ENCODE results near the gene PCDH9.
"Not testable (repeated sequence)": the region's sequence is repeated elsewhere in the genome, so short reads cannot be mapped to it uniquely, and the experiment has no call there.

Gene PCDH9

GRCh38 chr13:66807251-66807650, 422.9 kb downstream of the PCDH9 start:
- Mint-ChIP-seq H3K27ac (no peak overlapping the region), H3K4me3 (no peak overlapping the region), H3K27me3 (no peaks in the 10 kb centered on the region), H3K4me1 (no peaks in the 10 kb centered on the region), H3K36me3 (no peaks in the 10 kb centered on the region), H3K9me3 (peaks cover 3% of the 10 kb centered on the region)
- no peak for DNase-seq (ENCODE audit: low spot score in 2 of 2)
- no peak for ATAC-seq (ENCODE audit: low read depth)

- H3K36me3 Mint-ChIP-seq = no peaks in the 10 kb centered on the region
- H3K27ac Mint-ChIP-seq = no peak overlapping the region
- H3K4me1 Mint-ChIP-seq = no peaks in the 10 kb centered on the region
- DNase-seq (ENCODE audit: low spot score in 2 of 2) (no peak), ATAC-seq (ENCODE audit: low read depth) (no peak)
- no peaks in the 10 kb centered on the region for H3K27me3 Mint-ChIP-seq
- no peaks in the 10 kb centered on the region for H3K9me3 Mint-ChIP-seq
- H3K4me3 Mint-ChIP-seq = no peak overlapping the region
Observed at GRCh38 chr13:66805657-66806056, 424.5 kb downstream of the PCDH9 start.

- DNase-seq (ENCODE audit: low spot score in 2 of 2) (no peak), ATAC-seq (ENCODE audit: low read depth) (no peak)
- Mint-ChIP-seq H3K4me3 (no peak overlapping the region), H3K27ac (no peak overlapping the region), H3K36me3 (no peaks in the 10 kb centered on the region), H3K27me3 (no peaks in the 10 kb centered on the region), H3K4me1 (no peaks in the 10 kb centered on the region), H3K9me3 (peaks cover 2% of the 10 kb centered on the region)
Observed at GRCh38 chr13:66803808-66804456, 426.2 kb downstream of the PCDH9 start.

- H3K27me3 Mint-ChIP-seq = no peaks in the 10 kb centered on the region
- no peaks in the 10 kb centered on the region for H3K36me3 Mint-ChIP-seq
Observed at GRCh38 chr13:66803013-66803807, 426.9 kb downstream of the PCDH9 start.

GRCh38 chr13:66795636-66796035, 434.5 kb downstream of the PCDH9 start:
- peaks cover 2% of the 10 kb centered on the region for H3K4me1 Mint-ChIP-seq
- H3K9me3 Mint-ChIP-seq = peaks cover 2% of the 10 kb centered on the region
- no peaks in the 10 kb centered on the region for H3K27me3 Mint-ChIP-seq
- ATAC-seq (ENCODE audit: low read depth) (no peak), DNase-seq (ENCODE audit: low spot score in 2 of 2) (no peak)
- no peak overlapping the region for H3K27ac Mint-ChIP-seq
- no peaks in the 10 kb centered on the region for H3K36me3 Mint-ChIP-seq
- no peak overlapping the region for H3K4me3 Mint-ChIP-seq

More at GRCh38 chr13:66803013-66803807, 426.9 kb downstream of the PCDH9 start:
- Mint-ChIP-seq H3K27ac (no peak overlapping the region), H3K9me3 (peaks cover 2% of the 10 kb centered on the region), H3K4me3 (no peak overlapping the region), H3K4me1 (no peaks in the 10 kb centered on the region)
- ATAC-seq (ENCODE audit: low read depth) = no peak
- DNase-seq (ENCODE audit: low spot score in 2 of 2) = no peak

GRCh38 chr13:66794340-66795031, 435.6 kb downstream of the PCDH9 start:
- peak overlapping the region; percentile 32 for H3K27ac Mint-ChIP-seq

GRCh38 chr13:66790861-66791260, 439.3 kb downstream of the PCDH9 start:
- ATAC-seq (ENCODE audit: low read depth) (no peak), DNase-seq (ENCODE audit: low spot score in 2 of 2) (no peak)
- Mint-ChIP-seq H3K27ac (no peak overlapping the region), H3K27me3 (no peaks in the 10 kb centered on the region), H3K4me1 (peaks cover 2% of the 10 kb centered on the region), H3K4me3 (no peak overlapping the region), H3K36me3 (no peaks in the 10 kb centered on the region), H3K9me3 (no peaks in the 10 kb centered on the region)

More at GRCh38 chr13:66794340-66795031, 435.6 kb downstream of the PCDH9 start:
- Mint-ChIP-seq H3K4me3 (peak overlapping the region; percentile 22), H3K36me3 (no peaks in the 10 kb centered on the region), H3K4me1 (peaks cover 2% of the 10 kb centered on the region), H3K27me3 (no peaks in the 10 kb centered on the region), H3K9me3 (no peaks in the 10 kb centered on the region)
- ATAC-seq (ENCODE audit: low read depth) (peak; percentile 61), DNase-seq (ENCODE audit: low spot score in 2 of 2) (peak in 1 of 2 donors; percentile 8)

GRCh38 chr13:66781241-66781640, 448.9 kb downstream of the PCDH9 start:
- Mint-ChIP-seq H3K4me1 (no peaks in the 10 kb centered on the region), H3K27me3 (no peaks in the 10 kb centered on the region), H3K9me3 (peaks cover 2% of the 10 kb centered on the region), H3K4me3 (no peak overlapping the region), H3K27ac (no peak overlapping the region), H3K36me3 (no peaks in the 10 kb centered on the region)
- no peak for DNase-seq (ENCODE audit: low spot score in 2 of 2)
- ATAC-seq (ENCODE audit: low read depth) = no peak

GRCh38 chr13:66780814-66781213, 449.3 kb downstream of the PCDH9 start:
- H3K4me3 Mint-ChIP-seq = no peak overlapping the region
- DNase-seq (ENCODE audit: low spot score in 2 of 2) (no peak), ATAC-seq (ENCODE audit: low read depth) (no peak)
- H3K9me3 Mint-ChIP-seq = peaks cover 2% of the 10 kb centered on the region
- H3K4me1 Mint-ChIP-seq = no peaks in the 10 kb centered on the region
- no peak overlapping the region for H3K27ac Mint-ChIP-seq
- no peaks in the 10 kb centered on the region for H3K36me3 Mint-ChIP-seq
- no peaks in the 10 kb centered on the region for H3K27me3 Mint-ChIP-seq

- H3K27me3 Mint-ChIP-seq = no peaks in the 10 kb centered on the region
- no peak for ATAC-seq (ENCODE audit: low read depth)
- no peaks in the 10 kb centered on the region for H3K36me3 Mint-ChIP-seq
- peaks cover 2% of the 10 kb centered on the region for H3K9me3 Mint-ChIP-seq
- DNase-seq (ENCODE audit: low spot score in 2 of 2) = no peak
- H3K4me3 Mint-ChIP-seq = no peak overlapping the region
- no peak overlapping the region for H3K27ac Mint-ChIP-seq
- no peaks in the 10 kb centered on the region for H3K4me1 Mint-ChIP-seq
Observed at GRCh38 chr13:66778461-66778860, 451.7 kb downstream of the PCDH9 start.

GRCh38 chr13:66775196-66775595, 454.9 kb downstream of the PCDH9 start:
- Mint-ChIP-seq H3K9me3 (peaks cover 5% of the 10 kb centered on the region), H3K4me3 (no peak overlapping the region), H3K27ac (no peak overlapping the region), H3K4me1 (no peaks in the 10 kb centered on the region), H3K27me3 (no peaks in the 10 kb centered on the region), H3K36me3 (no peaks in the 10 kb centered on the region)
- DNase-seq (ENCODE audit: low spot score in 2 of 2) (no peak), ATAC-seq (ENCODE audit: low read depth) (no peak)

- no peaks in the 10 kb centered on the region for H3K27me3 Mint-ChIP-seq
- DNase-seq (ENCODE audit: low spot score in 2 of 2) (no peak), ATAC-seq (ENCODE audit: low read depth) (no peak)
- H3K36me3 Mint-ChIP-seq = no peaks in the 10 kb centered on the region
- H3K4me1 Mint-ChIP-seq = no peaks in the 10 kb centered on the region
- no peak overlapping the region for H3K4me3 Mint-ChIP-seq
- H3K27ac Mint-ChIP-seq = no peak overlapping the region
- H3K9me3 Mint-ChIP-seq = peaks cover 5% of the 10 kb centered on the region
Observed at GRCh38 chr13:66774046-66774445, 456.1 kb downstream of the PCDH9 start.

GRCh38 chr13:66765559-66765958, 464.6 kb downstream of the PCDH9 start:
- ATAC-seq (ENCODE audit: low read depth) (no peak), DNase-seq (ENCODE audit: low spot score in 2 of 2) (no peak)
- no peak overlapping the region for H3K27ac Mint-ChIP-seq
- H3K4me1 Mint-ChIP-seq = no peaks in the 10 kb centered on the region
- H3K9me3 Mint-ChIP-seq = peaks cover 12% of the 10 kb centered on the region
- no peaks in the 10 kb centered on the region for H3K27me3 Mint-ChIP-seq
- H3K36me3 Mint-ChIP-seq = no peaks in the 10 kb centered on the region
- H3K4me3 Mint-ChIP-seq = no peak overlapping the region

GRCh38 chr13:66760678-66761077, 469.5 kb downstream of the PCDH9 start:
- ATAC-seq (ENCODE audit: low read depth); H3K36me3 Mint-ChIP-seq; H3K27me3 Mint-ChIP-seq; H3K4me1 Mint-ChIP-seq; DNase-seq (ENCODE audit: low spot score in 2 of 2); H3K27ac Mint-ChIP-seq; H3K4me3 Mint-ChIP-seq: not testable (repeated sequence)
- peaks cover 18% of the 10 kb centered on the region for H3K9me3 Mint-ChIP-seq

Measured in memory B cell (primary cell).